ENCODE measurements around the gene ZMAT2. TPM values are rescaled to one million over a fixed set of nuclear protein-coding genes. Genes with fewer than 3 reads are reported as not detected.
A peak's percentile ranks its signal among the peaks of the same experiment; 100 is the strongest.

ZMAT2 gene
- total and polyA plus RNA-seq, 10 of the 15 experiments (the other 5 are each of a cell fraction or from before 2014, with no cell fraction given): 28.1 to 102 (median 42.9) TPM

- TF ChIP-seq RCOR1 (conservative IDR thresholded peaks at IDR 0.05; ENCODE audit: low read depth, low read length): peak; percentile 91
- TF ChIP-seq ZNF384 (IDR thresholded peaks at IDR 0.05; ENCODE audit: borderline replicate concordance, low read depth, low read length): no peak; the same call in 1 of the 2 replicates
- no peak for TF ChIP-seq CEBPB (IDR thresholded peaks at IDR 0.05; ENCODE audit: borderline replicate concordance in 1 of 2, low read depth in 2 of 2, low read length in 2 of 2)
- TF ChIP-seq SMC3 (IDR thresholded peaks at IDR 0.05; ENCODE audit: borderline replicate concordance, low read length): no peak
- TF ChIP-seq HCFC1 (IDR thresholded peaks at IDR 0.05; ENCODE audit: low read length): no peak
- TF ChIP-seq POLR2AphosphoS5 (IDR thresholded peaks at IDR 0.05; ENCODE audit: low read length): peak; percentile 66; the same call in 1 of the 2 replicates
- peak; percentile 88 for TF ChIP-seq CBFB (IDR thresholded peaks at IDR 0.05; ENCODE audit: low read depth)
- no peak for TF ChIP-seq BMI1 (IDR thresholded peaks at IDR 0.05; ENCODE audit: borderline replicate concordance)
- TF ChIP-seq REST (IDR thresholded peaks at IDR 0.05; ENCODE audit: low read depth, low read length): peak; percentile 92
These were observed 10.8 kb downstream of the ZMAT2 start (continued) for GRCh38 chr5:140710899-140711552.
